Stimulated activated CD8-positive, alpha-beta memory T cell treated with anti-CD3 and anti-CD28 coated beads, Interleukin-2, amount 100 ng/mL, for 1 hour (primary cell): ENCODE results near the gene JAG2.

ENCODE experiments used
- DNase-seq, 2 donors: peaks; one replicate each; pipeline ENCODE4 v3.0.0-alpha.2; 2020; ENCODE audit warnings: low read depth in 2 of 2

Gene JAG2

GRCh38 chr14:105165761-105166485 lies 2.7 kb downstream of the JAG2 start:
- no peak for DNase-seq

DNA sequence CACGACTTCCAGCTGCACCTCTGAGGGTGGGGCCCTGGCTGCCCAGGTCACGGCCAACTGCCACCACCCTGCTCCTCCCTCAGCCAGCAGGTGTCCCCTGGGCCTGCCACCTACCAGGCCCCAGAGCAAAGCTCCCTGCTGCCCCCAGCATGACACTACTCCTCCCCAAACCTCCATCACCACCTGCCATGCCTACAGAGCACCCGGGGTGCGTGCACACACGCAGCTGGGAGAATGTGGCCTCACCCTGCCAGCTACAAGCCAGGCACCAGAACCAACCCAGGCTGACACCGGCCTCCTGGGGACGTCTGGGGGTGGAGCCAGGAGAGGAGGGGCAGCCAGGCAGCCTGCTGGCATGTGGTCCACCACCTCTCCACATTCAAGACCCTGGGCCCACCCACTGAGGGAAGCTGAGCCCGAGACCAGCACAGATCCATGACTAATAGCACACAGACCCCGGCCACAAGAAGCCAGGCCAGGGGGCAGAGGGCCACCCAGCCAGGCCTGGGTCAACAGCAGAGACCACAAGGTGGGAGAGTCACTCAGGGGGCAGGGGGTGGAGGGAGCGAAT lies 3.4 kb downstream of the JAG2 start:
- DNase-seq: no peak

GRCh38 chr14:105163040-105163742 lies 5.4 kb downstream of the JAG2 start:
- no peak for DNase-seq

GRCh38 chr14:105162669-105162979 lies 6.0 kb downstream of the JAG2 start:
- DNase-seq: no peak

DNA sequence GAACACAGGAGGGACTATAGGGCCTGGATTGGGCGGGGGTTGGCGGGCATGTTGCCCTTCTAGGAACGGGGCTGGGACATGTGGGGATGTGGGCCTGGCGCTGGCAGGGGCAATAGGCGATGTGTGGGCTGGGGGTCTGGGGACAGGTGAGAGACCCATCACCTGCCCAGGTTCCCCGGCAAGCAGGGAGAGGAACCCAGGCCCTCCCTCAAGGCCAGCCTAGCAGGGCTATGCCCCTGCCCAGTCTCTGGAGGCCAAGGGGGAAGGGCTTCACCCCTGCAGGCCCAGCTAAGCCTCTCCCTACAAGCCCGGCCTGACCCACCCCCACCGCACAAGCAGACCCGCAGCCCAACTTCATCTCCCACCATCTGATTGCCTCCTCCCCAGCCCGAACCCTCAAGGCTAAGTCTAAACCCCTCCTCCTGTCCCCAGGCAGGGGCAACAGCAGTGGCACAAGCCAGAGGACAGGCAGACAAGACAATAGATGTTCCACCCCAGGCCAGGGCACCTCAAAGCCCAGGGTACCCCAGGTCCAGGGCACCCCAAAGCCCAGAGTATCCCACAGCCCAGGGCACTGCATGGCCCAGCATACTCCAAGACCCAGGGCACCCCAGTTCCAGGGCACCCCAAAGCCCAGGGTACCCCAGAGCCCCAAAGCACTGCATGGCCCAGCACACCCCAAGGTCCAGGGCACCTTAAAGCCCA lies 6.5 kb downstream of the JAG2 start:
- DNase-seq: no peak

GRCh38 chr14:105161309-105161708 lies 7.3 kb downstream of the JAG2 start:
- DNase-seq: no peak

- no peak for DNase-seq
These were observed 7.8 kb downstream of the JAG2 start for GRCh38 chr14:105160776-105161175.

DNA sequence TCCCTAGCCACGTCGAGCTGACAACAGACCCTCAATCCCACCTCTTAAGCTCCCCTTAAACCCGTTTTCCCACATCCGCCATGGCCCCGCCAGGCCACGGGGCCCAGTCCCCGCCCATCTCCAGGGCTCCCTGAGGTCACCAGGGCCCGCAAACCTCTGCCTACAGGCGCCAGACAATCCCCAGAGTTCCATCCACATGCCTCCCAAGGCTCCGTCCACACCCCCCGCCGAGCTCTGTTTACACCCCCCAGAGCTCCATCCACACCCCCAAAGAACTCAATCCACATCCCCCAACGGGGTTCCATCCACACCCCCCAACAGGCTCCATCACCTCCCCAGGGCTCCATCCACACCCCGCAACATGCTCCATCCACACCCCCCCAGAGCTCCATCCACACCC lies 9.2 kb downstream of the JAG2 start:
- no peak for DNase-seq

GRCh38 chr14:105158794-105159193 lies 9.8 kb downstream of the JAG2 start:
- no peak for DNase-seq

- DNase-seq: no peak
These were observed 10.7 kb downstream of the JAG2 start for GRCh38 chr14:105157872-105158271.

DNA sequence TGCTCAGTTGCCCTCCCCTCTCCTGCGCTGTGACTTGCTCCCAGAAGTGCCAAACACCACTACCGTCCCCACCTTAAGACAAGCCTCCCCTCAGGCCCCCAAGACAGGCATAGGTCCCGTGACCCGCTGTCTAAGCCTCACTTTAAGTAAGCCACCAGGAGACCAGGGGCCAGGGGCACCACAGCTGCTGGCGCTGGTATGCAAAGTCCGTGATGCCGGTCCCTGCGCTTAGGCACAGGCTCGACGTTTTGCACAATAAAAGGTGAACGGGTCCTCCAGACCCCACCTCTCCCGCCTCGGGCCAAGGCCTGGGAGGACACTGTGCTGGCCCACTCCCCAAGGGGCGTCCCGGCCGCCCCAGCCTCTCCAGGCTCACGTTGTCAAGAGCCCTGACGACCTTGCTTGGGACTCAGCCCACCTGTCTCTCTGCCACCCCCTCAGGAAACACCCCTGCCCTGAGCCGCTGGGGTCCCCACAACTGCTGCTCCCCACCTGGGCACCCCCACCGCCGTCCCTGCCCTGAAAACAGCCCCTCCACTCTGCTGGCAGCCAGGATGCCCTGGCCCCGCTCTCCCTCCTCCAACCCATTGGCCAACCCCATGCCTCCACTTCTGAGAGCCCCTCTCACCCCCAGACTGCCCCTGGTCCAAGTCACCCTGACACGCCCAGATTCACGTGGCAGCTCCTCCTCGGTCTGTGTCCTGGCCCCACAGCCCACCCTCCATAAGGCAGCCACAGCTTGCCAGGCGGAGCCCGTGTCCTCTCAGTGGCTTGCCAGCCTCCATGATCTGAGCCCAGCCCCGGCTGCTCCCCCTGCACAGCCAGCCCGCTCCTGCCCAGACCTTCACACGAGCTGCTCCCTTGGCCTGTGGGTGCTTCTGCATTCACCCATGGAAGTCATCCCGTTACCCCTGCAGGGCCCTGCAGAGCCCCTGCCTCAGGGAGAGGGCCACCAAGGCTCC lies 11.9 kb downstream of the JAG2 start:
- DNase-seq: no peak

DNA sequence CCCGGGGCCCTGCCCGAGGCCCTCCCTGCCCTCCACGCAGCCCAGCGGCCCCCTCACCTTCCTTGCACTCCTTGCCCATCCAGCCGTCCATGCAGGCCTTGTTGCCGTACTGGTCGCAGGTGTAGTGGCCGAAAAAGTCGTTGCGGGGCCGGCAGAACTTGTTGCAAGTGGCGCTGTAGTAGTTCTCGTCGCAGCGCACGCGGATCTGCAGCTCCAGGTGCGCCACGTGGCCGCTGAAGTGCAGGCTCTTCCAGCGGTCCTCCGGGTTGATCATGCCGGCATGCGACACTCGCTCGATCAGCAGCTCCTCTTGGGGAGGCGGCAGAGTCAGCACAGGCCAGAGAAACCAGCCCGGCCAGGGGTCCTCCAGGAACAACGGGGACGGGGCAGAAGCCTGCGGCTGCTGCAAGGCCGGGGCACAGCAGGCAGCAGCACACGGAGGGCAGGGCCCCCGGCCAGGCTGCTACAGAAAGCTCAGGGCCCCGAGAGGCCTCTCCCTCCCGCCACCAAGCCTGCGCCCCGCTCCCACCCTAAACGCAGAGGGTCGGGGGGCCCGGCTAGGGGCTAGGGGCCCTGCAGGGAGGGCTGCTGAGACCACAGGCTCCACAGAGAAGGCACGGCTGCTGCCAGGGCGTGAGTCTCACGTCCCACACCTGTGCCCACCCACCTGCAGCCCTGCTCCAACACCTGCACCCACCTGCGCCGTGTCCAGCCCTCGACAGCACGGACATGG lies 12.7 kb downstream of the JAG2 start:
- no peak for DNase-seq

GRCh38 chr14:105155071-105155651 lies 13.4 kb downstream of the JAG2 start:
- DNase-seq: no peak

GRCh38 chr14:105154476-105154871 lies 14.1 kb downstream of the JAG2 start:
- DNase-seq: no peak

DNA sequence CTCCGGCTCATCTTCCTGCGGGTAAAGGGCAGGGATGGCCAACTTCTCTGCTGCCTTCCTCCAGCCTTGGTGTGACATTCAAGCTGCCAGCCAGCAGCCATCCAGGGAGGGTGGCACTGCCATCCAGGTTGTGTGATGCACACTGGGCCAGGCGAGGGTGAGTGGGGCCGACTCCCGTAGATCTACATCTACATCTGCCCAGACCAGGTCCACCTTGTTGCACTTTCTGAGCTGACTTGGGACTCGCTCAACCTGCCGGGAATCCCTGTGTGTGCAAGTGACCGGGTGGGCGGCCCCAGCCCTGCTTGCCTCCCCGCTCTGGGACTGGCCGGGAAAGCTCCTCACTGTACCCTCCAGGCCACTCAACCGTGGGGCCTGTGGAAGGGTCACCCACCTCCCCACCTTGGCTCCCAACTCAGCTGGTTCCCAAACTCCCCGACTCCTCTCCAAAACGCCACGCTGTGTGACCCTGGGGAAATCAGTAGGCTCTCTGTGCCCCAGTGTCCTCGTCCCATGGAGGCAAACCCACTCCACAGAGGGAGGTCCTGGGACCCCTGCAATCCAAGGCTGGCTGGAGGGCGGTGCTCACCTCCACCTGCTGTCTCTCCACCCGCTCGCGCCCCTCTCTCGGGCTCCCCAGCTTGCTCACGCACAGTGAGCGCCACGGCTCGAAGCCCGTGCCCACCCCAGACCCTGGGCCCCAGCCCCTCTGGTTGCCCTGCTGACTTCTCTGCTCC lies 14.7 kb downstream of the JAG2 start:
- DNase-seq: no peak

GRCh38 chr14:105153331-105153731 lies 15.2 kb downstream of the JAG2 start:
- no peak for DNase-seq

DNA sequence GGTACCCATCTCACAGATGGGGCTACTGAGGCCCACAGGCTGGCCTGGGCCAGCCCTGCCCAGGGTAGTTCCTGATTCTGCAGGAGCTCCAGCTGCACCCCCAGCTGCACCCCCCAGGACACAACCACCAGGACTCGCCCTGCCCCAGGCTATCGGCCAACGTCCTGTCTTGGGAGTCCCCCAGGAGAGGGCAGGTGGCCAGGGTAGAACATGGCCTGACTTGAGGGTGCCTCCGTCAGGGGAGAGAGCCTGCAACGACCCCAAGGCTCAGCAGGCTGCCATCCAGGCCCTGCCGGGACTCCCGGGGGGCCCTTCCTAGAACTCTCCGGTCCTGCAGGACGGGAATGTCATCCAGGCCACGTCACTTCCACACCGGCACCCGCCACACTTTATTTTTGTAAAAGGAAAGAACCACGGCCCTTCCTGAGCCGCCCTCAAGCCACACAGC lies 15.8 kb downstream of the JAG2 start:
- DNase-seq: no peak

GRCh38 chr14:105151838-105152793 lies 16.5 kb downstream of the JAG2 start:
- no peak for DNase-seq
